ENCODE results near the gene CDO1.

DNA sequence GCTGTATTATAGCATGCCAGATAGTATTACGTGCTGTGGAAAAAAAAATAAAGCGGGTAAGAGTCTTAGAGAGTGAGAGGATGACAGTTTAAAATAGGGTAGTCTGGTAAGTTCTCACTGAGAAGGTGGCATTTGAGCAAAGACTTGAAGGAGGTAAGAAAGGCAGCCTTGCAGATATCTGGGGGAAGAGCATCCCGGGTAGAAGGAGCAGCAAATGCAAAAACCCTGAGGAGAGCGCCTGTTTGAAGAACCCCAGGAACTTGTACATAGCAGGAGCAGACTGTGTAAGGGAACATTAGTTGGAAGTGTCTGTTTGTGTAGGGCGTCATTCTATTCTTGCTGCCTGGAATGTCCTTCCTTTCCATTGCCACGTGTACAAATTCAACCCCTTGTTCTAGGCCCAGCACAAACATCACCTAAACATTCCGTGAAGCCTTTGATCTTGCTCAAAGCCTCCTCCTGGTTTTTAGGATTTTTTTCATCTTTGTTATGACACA is 27.9 kb upstream of the CDO1 start:
- TF ChIP-seq, protein P1, sequence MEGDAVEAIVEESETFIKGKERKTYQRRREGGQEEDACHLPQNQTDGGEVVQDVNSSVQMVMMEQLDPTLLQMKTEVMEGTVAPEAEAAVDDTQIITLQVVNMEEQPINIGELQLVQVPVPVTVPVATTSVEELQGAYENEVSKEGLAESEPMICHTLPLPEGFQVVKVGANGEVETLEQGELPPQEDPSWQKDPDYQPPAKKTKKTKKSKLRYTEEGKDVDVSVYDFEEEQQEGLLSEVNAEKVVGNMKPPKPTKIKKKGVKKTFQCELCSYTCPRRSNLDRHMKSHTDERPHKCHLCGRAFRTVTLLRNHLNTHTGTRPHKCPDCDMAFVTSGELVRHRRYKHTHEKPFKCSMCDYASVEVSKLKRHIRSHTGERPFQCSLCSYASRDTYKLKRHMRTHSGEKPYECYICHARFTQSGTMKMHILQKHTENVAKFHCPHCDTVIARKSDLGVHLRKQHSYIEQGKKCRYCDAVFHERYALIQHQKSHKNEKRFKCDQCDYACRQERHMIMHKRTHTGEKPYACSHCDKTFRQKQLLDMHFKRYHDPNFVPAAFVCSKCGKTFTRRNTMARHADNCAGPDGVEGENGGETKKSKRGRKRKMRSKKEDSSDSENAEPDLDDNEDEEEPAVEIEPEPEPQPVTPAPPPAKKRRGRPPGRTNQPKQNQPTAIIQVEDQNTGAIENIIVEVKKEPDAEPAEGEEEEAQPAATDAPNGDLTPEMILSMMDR (IDR thresholded peaks at IDR 0.05; ENCODE audit: insufficient read depth, low read length, poor library complexity, severe bottlenecking) = no peak
- TF ChIP-seq EZH2phosphoT487 (conservative IDR thresholded peaks at IDR 0.05; ENCODE audit: low read length) = no peak

Measured in SU-DHL-6 (cell line).